Gastroesophageal sphincter (tissue), 4 donors: ENCODE measurements around the gene LY9. TPM values are rescaled to one million over a fixed set of nuclear protein-coding genes. Genes with fewer than 3 reads are reported as not detected.

Source experiments
- ATAC-seq: fragments of 150-250 bp; one replicate; pipeline ENCODE4 v1.9.1; 2016; ENCODE audit warnings: mild to moderate bottlenecking, moderate library complexity
- H3K27ac ChIP-seq, 4 donors: fragments of 200-600 bp; sonication (generic) in 3 of 4; 1 replicate in 3 of 4; 2 replicates in 1 of 4; pipeline ENCODE4 v1.5.1; 2016 to 2019
- H3K27me3 ChIP-seq: fragments of 200-600 bp; sonication (generic); one replicate; pipeline ENCODE4 v1.5.1; 2019
- H3K36me3 ChIP-seq, 2 donors: fragments of 200-600 bp; sonication (generic); one replicate each; pipeline ENCODE4 v1.5.1; 2019; ENCODE audit warnings: control low read depth in 1 of 2
- H3K4me1 ChIP-seq, 3 donors: fragments of 200-600 bp; sonication (generic); 1 replicate in 2 of 3; 2 replicates in 1 of 3; pipeline ENCODE4 v1.5.1; 2016 to 2019; ENCODE audit warnings: control low read depth in 2 of 3
- H3K4me3 ChIP-seq, 2 donors: fragments of 200-600 bp; sonication (generic); one replicate each; pipeline ENCODE4 v1.5.1; 2019; ENCODE audit warnings: mild to moderate bottlenecking in 1 of 2, moderate library complexity in 1 of 2
- H3K9me3 ChIP-seq, 3 donors: fragments of 200-600 bp; sonication (generic); one replicate each; pipeline ENCODE4 v1.5.1; 2017 to 2019; ENCODE audit warnings: control low read depth in 2 of 3
- EP300 ChIP-seq: sonication (generic); formaldehyde crosslinking; IDR thresholded peaks from one replicate; pipeline ENCODE4 v1.6.1; 2017; ENCODE audit warnings: antibody characterized with exemption, mild to moderate bottlenecking
- POLR2A ChIP-seq, 2 donors: fragments of 450-650 bp; IDR thresholded peaks; one replicate each; pipeline ENCODE4 v1.6.1; 2017; ENCODE audit warnings: antibody characterized with exemption in 2 of 2, mild to moderate bottlenecking in 2 of 2, moderate library complexity in 1 of 2
- POLR2AphosphoS5 ChIP-seq: sonication (generic); formaldehyde crosslinking; IDR thresholded peaks from one replicate; pipeline ENCODE4 v1.6.1; 2017; ENCODE audit warnings: antibody characterized with exemption
- WGBS, 2 donors: methylation state at CpG; one replicate each; pipeline ENCODE4 v1.1.5; 2018; ENCODE audit warnings: low coverage in 1 of 2; 5-methylcytosine and 5-hydroxymethylcytosine counted together
- total RNA-seq, 4 donors: library from RNA; depleted of rRNA; stranded (reverse); fragments of >200 nt; gene quantifications; one replicate each; pipeline ENCODE4 v1.1.0, GENCODE V29; 2016
- TF ChIP-seq, protein P1 (sequence below), 4 experiments: fragments of 200-600 bp in 2 of 4; fragments of 450-650 bp in 2 of 4; sonication (generic) in 1 of 4; IDR thresholded peaks; one replicate each; pipeline ENCODE4 v1.5.1; 2017 to 2019; ENCODE audit warnings: antibody characterized with exemption in 4 of 4, mild to moderate bottlenecking in 2 of 4, moderate library complexity in 2 of 4

Gene LY9
- total RNA-seq, 4 donors from 2014 or later = 0.27 to 2.4 (median 0.62) TPM; not detected in 1

GRCh38 chr1:160810486-160810885, 14.5 kb downstream of the LY9 start:
- H3K9me3 ChIP-seq = peaks cover 0 to 26% (median 0%) of the 10 kb centered on the region in 3 donors
- peaks cover 23% of the 10 kb centered on the region for H3K27me3 ChIP-seq
- no peak overlapping the region for H3K27ac ChIP-seq
- H3K4me3 ChIP-seq = no peak overlapping the region
- TF ChIP-seq POLR2AphosphoS5 = no peak
- TF ChIP-seq, protein P1, sequence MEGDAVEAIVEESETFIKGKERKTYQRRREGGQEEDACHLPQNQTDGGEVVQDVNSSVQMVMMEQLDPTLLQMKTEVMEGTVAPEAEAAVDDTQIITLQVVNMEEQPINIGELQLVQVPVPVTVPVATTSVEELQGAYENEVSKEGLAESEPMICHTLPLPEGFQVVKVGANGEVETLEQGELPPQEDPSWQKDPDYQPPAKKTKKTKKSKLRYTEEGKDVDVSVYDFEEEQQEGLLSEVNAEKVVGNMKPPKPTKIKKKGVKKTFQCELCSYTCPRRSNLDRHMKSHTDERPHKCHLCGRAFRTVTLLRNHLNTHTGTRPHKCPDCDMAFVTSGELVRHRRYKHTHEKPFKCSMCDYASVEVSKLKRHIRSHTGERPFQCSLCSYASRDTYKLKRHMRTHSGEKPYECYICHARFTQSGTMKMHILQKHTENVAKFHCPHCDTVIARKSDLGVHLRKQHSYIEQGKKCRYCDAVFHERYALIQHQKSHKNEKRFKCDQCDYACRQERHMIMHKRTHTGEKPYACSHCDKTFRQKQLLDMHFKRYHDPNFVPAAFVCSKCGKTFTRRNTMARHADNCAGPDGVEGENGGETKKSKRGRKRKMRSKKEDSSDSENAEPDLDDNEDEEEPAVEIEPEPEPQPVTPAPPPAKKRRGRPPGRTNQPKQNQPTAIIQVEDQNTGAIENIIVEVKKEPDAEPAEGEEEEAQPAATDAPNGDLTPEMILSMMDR (IDR thresholded peaks at IDR 0.05) = no peak
- no peak for TF ChIP-seq POLR2A (IDR thresholded peaks at IDR 0.05)
- TF ChIP-seq EP300 = no peak
- no peaks in the 10 kb centered on the region for H3K4me1 ChIP-seq
- WGBS, 2 donors = 56 to 60% methylated on average over 1 of the region's 1 CpG
- H3K36me3 ChIP-seq = no peaks in the 10 kb centered on the region
- no peak for ATAC-seq

DNA sequence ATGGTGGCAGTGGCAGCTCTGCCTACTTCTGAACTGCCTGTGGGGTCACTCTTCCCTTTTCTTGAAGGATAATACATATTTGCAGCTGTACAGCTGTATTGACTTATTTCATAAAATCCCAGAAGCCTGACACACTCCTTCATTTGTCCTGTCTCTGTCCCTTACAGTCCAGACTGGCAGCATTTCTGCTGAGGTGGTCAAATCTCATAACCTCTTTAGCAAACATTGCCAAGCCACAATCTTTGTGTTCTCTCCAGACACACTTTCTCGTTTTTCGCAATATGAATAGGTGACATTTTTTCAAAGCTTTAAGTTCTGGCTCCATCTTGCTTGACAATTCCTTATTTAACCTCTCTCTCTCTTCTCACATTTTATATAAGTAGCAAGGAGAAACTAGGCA, 15.2 kb downstream of the LY9 start:
- TF ChIP-seq, protein P1 (IDR thresholded peaks at IDR 0.05) = no peak
- no peak for TF ChIP-seq EP300
- no peak for TF ChIP-seq POLR2AphosphoS5
- TF ChIP-seq POLR2A (IDR thresholded peaks at IDR 0.05) = no peak
- Histone ChIP-seq H3K9me3 (peaks cover 0 to 24% (median 0%) of the 10 kb centered on the region in 3 donors), H3K4me3 (no peak overlapping the region), H3K4me1 (no peaks in the 10 kb centered on the region), H3K27ac (no peak overlapping the region), H3K27me3 (peaks cover 25% of the 10 kb centered on the region), H3K36me3 (no peaks in the 10 kb centered on the region)
- ATAC-seq = no peak
- WGBS, 2 donors = 82 to 92% methylated on average over 2 of the region's 2 CpGs

DNA sequence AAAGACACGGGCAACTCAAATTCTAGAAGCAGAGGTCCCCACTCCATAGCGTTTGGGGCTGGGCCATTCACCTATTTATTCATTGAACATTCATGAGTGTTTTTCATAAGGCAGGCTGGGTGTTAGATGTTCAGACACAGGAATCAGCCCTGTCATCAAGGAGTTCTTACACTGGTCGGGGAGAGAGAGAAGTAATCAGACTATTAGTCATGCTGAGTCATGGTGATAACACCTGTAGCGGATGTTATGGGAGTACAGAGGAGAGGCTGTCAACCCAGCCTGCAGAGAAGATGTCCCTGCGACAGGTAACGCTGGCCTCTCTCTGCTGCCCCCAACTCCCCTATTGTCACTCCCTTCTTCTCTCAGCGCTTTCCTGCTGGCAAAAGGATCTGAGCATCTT, 17.2 kb downstream of the LY9 start:
- no peak overlapping the region for H3K4me3 ChIP-seq
- H3K4me1 ChIP-seq = no peaks in the 10 kb centered on the region
- H3K27me3 ChIP-seq = peaks cover 36% of the 10 kb centered on the region
- no peak overlapping the region for H3K27ac ChIP-seq
- peaks cover 0 to 3% (median 0%) of the 10 kb centered on the region in 3 donors for H3K9me3 ChIP-seq
- H3K36me3 ChIP-seq = no peaks in the 10 kb centered on the region
- WGBS, 2 donors = 78 to 81% methylated on average over 3 to 7 of the region's 7 CpGs
- no peak for ATAC-seq
- TF ChIP-seq POLR2AphosphoS5 (no peak), POLR2A (IDR thresholded peaks at IDR 0.05) (no peak), EP300 (no peak)
- TF ChIP-seq, protein P1 (IDR thresholded peaks at IDR 0.05) = no peak

DNA sequence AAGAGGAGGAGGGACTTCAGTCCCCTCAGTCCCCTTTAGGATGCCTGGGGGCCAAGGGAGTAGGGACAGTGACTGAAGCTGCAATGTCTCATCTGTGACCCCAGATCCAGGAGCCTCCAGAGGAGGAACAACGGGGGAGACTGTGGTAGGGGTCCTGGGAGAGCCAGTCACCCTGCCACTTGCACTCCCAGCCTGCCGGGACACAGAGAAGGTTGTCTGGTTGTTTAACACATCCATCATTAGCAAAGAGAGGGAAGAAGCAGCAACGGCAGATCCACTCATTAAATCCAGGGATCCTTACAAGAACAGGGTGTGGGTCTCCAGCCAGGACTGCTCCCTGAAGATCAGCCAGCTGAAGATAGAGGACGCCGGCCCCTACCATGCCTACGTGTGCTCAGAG, 18.3 kb downstream of the LY9 start:
- no peak for TF ChIP-seq POLR2AphosphoS5
- no peak for TF ChIP-seq EP300
- TF ChIP-seq, protein P1 (IDR thresholded peaks at IDR 0.05) = no peak
- TF ChIP-seq POLR2A (IDR thresholded peaks at IDR 0.05) = no peak
- Histone ChIP-seq H3K4me1 (no peaks in the 10 kb centered on the region), H3K4me3 (no peak overlapping the region), H3K36me3 (no peaks in the 10 kb centered on the region), H3K9me3 (no peaks in the 10 kb centered on the region), H3K27ac (no peak overlapping the region), H3K27me3 (peaks cover 44% of the 10 kb centered on the region)
- ATAC-seq = no peak
- WGBS, 2 donors = 60% methylated on average over 1 of the region's 6 CpGs; no CpG with 5 or more reads in 1 of the 2 donors

DNA sequence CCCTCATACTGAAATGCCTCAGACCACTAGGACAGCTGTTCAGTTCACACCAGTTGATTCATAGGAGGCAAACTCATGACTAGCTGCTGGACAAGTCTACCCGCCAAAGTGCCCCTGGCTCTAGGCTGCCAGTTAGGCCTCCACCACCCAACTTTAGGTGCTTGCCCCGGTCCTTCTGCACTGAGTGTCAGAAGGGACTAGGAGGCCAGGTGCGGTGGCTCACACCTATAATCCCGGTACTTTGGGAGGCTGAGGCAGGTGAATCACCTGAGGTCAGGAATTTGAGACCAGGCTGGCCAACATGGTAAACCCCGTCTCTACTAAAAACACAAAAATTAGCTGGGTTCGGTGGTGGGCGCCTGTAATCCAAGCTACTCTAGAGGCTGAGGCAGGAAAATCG, 18.9 kb downstream of the LY9 start:
- Histone ChIP-seq H3K27ac (no peak overlapping the region), H3K27me3 (peaks cover 44% of the 10 kb centered on the region), H3K4me1 (no peaks in the 10 kb centered on the region), H3K36me3 (no peaks in the 10 kb centered on the region), H3K9me3 (no peaks in the 10 kb centered on the region), H3K4me3 (no peak overlapping the region)
- WGBS, 2 donors = 100% methylated on average over 1 of the region's 8 CpGs; no CpG with 5 or more reads in 1 of the 2 donors
- no peak for TF ChIP-seq POLR2A (IDR thresholded peaks at IDR 0.05)
- no peak for TF ChIP-seq POLR2AphosphoS5
- TF ChIP-seq, protein P1 (IDR thresholded peaks at IDR 0.05) = no peak
- no peak for TF ChIP-seq EP300
- no peak for ATAC-seq
